BJ (cell line): ENCODE results near the gene TAS2R39. TPM values are rescaled to one million over a fixed set of nuclear protein-coding genes. Genes with fewer than 3 reads are reported as not detected.
"Not testable (repeated sequence)": the region's sequence is repeated elsewhere in the genome, so short reads cannot be mapped to it uniquely, and the experiment has no call there.

Experiments used
- CTCF ChIA-PET: fragments of 350-600 bp; formaldehyde crosslinking; extraction: SDS; loops from one replicate; lab custom pipeline; 2021; ENCODE audit warnings: antibody characterized with exemption, inconsistent platforms; lab: Yijun Ruan, JAX
- POLR2A ChIA-PET: fragments of 300-600 bp; sonication (Branson Sonifier 250); formaldehyde crosslinking; extraction: SDS; loops from one replicate; lab custom pipeline; 2021; ENCODE audit warnings: antibody characterized with exemption; lab: Charles Lee
- DNase-seq: peaks from one replicate; pipeline ENCODE4 v3.0.0-alpha.2; 2011; ENCODE audit warnings: low read depth
- H3K27me3 ChIP-seq: 2 replicates; pipeline ENCODE4 v1.6.0; 2011; ENCODE audit warnings: low read length; ENCODE audit not compliant: control insufficient read depth, insufficient read depth
- H3K36me3 ChIP-seq: 2 replicates; pipeline ENCODE4 v1.5.1; 2011; ENCODE audit warnings: low read length; ENCODE audit not compliant: control insufficient read depth, insufficient read depth
- H3K4me3 ChIP-seq: 2 replicates; pipeline ENCODE4 v1.5.1; 2011; ENCODE audit warnings: low read depth, mild to moderate bottlenecking, control low read depth, low read length
- CTCF ChIP-seq: IDR thresholded peaks from 2 replicates; pipeline ENCODE4 v1.5.1; 2011; ENCODE audit warnings: low read depth, mild to moderate bottlenecking, control low read depth, inconsistent platforms, low read length, moderate library complexity; ENCODE audit not compliant: insufficient read depth
- polyA minus RNA-seq: library from RNA; depleted of rRNA, polyadenylated mRNA; stranded (reverse); fragments of >200 nt; gene quantifications from 2 replicates; pipeline ENCODE4 v1.2.3, GENCODE V29; 2011; rRNA and poly(A)+ RNA removed
- polyA plus RNA-seq: library from polyadenylated mRNA; depleted of rRNA; stranded (reverse); fragments of >200 nt; gene quantifications from 2 replicates; pipeline ENCODE4 v1.2.3, GENCODE V29; 2011; rRNA removed

Gene TAS2R39
- polyA plus RNA-seq (not detected in 2 replicates), polyA minus RNA-seq (not detected in 2 replicates)

- Histone ChIP-seq H3K36me3 (no peaks in the 10 kb centered on the region), H3K27me3 (no peaks in the 10 kb centered on the region), H3K4me3 (no peak within 1 kb of the TSS)
- DNase-seq, result no peak
- no peak for TF ChIP-seq CTCF
- ChIA-PET POLR2A (no interaction called here), CTCF (interaction anchor here (1.1 kb wide), 2 partner anchors 32 to 174 kb away, joined by 4 read pairs; no protein-coding TSS in a partner anchor)
Observed at GRCh38 chr7:143183024-143183423, at the start of gene TAS2R39. TSS of gene TAS2R39 (plus strand) at chr7:143183419. CDS start at chr7:143183419, 0 bp downstream.

GRCh38 chr7:143147070-143147469 lies 36.1 kb upstream of the TAS2R39 start:
- ChIA-PET CTCF (interaction anchor here (2.1 kb wide), 1 partner anchor 68 kb away, joined by 6 read pairs; no protein-coding TSS in a partner anchor), POLR2A (no interaction called here)
- no peak for TF ChIP-seq CTCF
- Histone ChIP-seq H3K27me3 (no peaks in the 10 kb centered on the region), H3K4me3 (no peak overlapping the region), H3K36me3 (no peaks in the 10 kb centered on the region)
- no peak for DNase-seq

GRCh38 chr7:143148050-143148449 lies 35.2 kb upstream of the TAS2R39 start:
- Histone ChIP-seq H3K27me3 (no peaks in the 10 kb centered on the region), H3K4me3 (no peak overlapping the region), H3K36me3 (no peaks in the 10 kb centered on the region)
- ChIA-PET POLR2A (no interaction called here), CTCF (no interaction called here)
- no peak for DNase-seq
- no peak for TF ChIP-seq CTCF

- H3K4me3 ChIP-seq, result no peak overlapping the region
- POLR2A ChIA-PET, result no interaction called here
- CTCF ChIA-PET, result no interaction called here
- no peak for DNase-seq
- TF ChIP-seq CTCF, result no peak
- no peaks in the 10 kb centered on the region for H3K36me3 ChIP-seq
- H3K27me3 ChIP-seq, result no peaks in the 10 kb centered on the region
Observed at GRCh38 chr7:143148651-143149050, 34.6 kb upstream of the TAS2R39 start.

- H3K27me3 ChIP-seq, DNase-seq, CTCF ChIA-PET, POLR2A ChIA-PET, H3K4me3 ChIP-seq, H3K36me3 ChIP-seq: not testable (repeated sequence)
Observed at GRCh38 chr7:143150696-143151095, 32.5 kb upstream of the TAS2R39 start.

GRCh38 chr7:143158617-143159016 lies 24.6 kb upstream of the TAS2R39 start:
- CTCF ChIA-PET, result interaction anchor here (0.7 to 1.4 kb wide), 2 partner anchors 21 to 156 kb away, joined by 3 to 5 read pairs; no protein-coding TSS in a partner anchor
- POLR2A ChIA-PET, H3K4me3 ChIP-seq, H3K36me3 ChIP-seq, DNase-seq, H3K27me3 ChIP-seq: not testable (repeated sequence)
